Activated CD8-positive, alpha-beta memory T cell treated with anti-CD3 and anti-CD28 coated beads, Interleukin-2, amount 50 U/mL, for 1 hour (primary cell): ENCODE data around the gene HYAL4.

Source experiments
- DNase-seq: peaks from one replicate; pipeline ENCODE4 v3.0.0-alpha.2; 2020; ENCODE audit errors: extremely low read depth

The HYAL4 gene

DNA sequence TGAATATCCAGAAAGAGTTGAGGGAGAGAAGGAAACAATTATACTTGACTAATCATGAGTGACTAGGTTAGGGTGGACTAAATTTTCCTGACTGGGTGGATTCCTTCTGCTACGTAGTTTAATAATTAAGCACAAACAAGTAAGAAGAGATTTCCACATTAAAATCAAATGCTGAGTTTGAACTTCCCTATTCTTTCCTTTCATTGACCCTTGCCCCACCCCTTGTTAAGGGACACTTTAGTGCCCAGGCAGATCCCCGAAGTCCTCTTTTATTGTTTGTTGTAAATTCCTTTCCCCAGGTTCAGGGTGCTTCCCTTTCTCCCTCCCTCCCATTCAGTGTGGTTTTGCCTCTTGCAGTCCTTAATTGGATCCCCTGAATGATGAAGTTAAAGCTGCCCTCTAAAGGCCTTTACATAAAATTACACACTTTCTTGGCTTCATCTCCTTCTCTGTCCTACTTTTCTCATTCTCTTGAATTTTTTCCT lies 71.3 kb downstream of the HYAL4 start:
- no peak for DNase-seq

GRCh38 chr7:123917878-123918277 lies 72.9 kb downstream of the HYAL4 start:
- no peak for DNase-seq

- no peak for DNase-seq
Observed at GRCh38 chr7:123918309-123918708, 73.3 kb downstream of the HYAL4 start.

DNA sequence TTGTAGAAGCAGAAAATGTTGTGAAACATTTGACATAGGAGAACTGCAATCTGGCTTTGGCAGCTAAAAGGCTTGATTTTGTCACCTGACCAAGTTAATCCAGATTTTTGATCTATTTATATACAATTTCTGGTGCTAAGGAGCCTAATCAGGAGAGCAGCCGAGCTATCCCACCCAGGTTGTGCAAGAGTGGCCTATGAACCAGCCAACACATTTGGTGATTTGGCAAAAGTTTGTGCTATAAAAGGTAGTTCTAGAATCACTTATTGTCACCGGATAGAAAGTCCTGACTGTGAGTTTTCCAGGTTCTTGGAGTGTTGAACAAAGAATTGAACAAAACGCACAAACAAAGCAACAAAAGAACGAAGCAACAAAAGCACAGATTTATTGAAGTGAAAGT lies 78.6 kb downstream of the HYAL4 start:
- no peak for DNase-seq

GRCh38 chr7:123924941-123925340 lies 80.0 kb downstream of the HYAL4 start, which contains the start of gene SPAM1:
TSS of gene SPAM1 (plus strand) at chr7:123925241. CDS start at chr7:123953571, 28,330 bp downstream.
- DNase-seq: no peak
